ENCODE data around the gene METTL2A.

GRCh38 chr17:62398891-62399290 lies 24.8 kb upstream of the METTL2A start:
- TF ChIP-seq CTCF (IDR thresholded peaks at IDR 0.05) (no peak), POLR2A (IDR thresholded peaks at IDR 0.05) (no peak)
